HuH-7 (cell line): ENCODE data around the gene IL1RL1.
"Not testable (repeated sequence)": the region's sequence is repeated elsewhere in the genome, so short reads cannot be mapped to it uniquely, and the experiment has no call there.

ENCODE experiments used
- DNase-seq: peaks from one replicate; pipeline ENCODE4 v3.0.0; 2011; ENCODE audit warnings: low spot score

IL1RL1 gene

DNA sequence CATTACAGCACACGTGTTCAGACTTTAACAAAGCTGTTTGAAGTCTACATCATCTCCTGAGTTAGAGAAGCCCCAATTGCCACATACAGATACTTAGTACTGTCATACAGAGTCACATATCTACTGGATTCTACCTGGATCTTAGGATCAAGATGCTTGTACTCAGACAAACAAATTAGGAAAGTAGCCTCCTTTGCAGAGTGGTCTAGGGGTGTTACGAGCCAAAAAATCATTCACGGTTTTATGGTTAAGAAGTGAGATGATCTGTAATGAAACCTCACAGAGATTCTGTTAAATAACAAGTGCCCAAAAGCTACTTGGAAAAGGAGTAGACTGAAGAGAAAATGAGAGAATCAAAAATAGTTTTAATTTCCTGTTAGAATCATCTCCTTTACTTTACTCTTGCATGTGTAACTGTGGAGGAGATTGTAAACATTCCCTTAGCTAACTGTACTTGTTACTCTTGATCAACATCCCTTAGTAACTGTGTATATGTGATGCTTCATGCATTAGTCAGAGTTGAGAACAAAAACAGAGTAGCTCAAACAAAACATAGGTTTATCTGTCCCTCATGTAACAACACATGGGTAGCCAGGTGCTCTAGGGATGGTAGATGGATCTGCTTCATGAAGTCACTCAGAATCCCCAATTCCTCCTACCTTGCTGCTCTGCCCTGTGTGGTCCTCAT, 16.4 kb upstream of the IL1RL1 start:
- DNase-seq = no peak

DNA sequence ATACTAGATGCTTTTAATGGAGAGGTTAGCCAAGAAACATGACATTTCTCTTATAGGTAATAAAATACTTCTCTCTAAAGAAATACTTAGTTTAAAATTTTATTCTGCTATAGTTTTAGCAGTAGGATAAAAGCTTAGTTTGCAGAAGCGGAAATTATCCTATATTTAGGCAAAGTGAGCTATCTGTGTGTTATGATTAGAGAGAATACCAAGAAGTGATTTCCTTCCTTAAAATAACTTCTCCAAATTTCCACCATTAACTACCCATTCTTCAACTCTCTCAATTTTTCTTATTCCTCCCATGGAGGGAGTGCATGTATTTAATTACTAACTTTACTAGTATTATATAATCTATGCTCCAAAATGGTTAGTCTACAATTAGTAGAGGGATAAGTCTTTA, 15.8 kb upstream of the IL1RL1 start:
- no peak for DNase-seq

DNA sequence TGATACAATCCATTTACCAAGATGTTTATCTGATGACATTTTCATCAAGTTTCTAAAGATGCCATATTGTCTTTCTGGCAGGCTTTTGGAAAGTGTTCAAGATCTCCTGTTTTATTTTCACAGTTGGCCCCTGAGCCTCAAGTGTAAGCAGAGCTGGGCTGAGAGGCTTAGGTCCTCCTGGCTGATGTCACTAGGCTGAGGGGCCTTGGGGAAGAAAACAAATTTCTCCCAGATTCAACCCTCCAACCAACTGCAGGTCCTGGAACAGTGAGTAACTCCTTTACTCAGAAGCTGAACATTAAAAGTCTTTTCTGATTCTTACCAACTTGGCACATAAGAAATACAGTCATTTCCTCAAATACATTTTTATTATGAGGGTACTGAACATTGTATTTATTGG, 14.9 kb upstream of the IL1RL1 start:
- no peak for DNase-seq

DNA sequence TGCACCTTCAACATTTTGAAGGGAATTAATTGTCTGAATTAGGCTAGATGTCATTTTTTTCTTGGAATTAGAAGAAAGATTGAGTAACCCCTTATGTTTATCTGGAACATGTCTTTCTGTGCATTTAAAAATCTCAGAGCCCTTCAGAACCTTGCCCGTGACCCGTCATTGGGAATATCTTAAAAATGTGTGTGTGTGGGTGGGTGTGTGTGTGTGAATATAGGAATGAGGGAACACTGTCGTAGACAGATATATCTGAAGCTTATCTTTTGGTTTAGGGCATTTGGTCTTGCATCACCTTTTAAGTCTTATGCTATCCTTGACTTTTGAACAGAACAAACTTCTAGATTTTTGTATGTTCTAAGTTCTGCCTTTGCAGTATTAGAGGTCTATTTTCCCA, 13.5 kb upstream of the IL1RL1 start:
- no peak for DNase-seq

DNA sequence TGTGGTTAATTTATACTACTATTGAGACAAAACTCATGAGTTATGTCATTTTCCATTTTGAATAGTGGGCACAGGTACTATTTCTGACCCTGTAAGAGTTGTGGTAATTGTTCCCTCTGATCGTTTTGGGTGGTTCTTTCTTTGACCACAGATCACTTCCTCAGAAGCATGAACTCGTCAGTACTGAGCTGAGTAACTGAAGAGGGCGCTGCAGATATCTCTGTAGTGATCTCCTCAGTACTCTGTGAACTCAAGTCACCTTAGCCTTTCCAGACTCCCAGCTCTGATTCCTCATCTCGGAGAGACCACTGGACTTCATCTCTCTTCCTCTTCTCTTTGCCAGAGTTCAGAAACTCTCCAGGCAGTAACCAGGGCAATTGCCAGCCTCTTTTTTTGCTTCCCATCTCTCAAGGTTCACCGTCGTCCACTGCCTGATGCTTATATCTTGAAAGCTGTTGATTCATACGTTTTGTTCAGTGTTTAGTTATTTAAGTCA, 9.4 kb upstream of the IL1RL1 start:
- no peak for DNase-seq

DNA sequence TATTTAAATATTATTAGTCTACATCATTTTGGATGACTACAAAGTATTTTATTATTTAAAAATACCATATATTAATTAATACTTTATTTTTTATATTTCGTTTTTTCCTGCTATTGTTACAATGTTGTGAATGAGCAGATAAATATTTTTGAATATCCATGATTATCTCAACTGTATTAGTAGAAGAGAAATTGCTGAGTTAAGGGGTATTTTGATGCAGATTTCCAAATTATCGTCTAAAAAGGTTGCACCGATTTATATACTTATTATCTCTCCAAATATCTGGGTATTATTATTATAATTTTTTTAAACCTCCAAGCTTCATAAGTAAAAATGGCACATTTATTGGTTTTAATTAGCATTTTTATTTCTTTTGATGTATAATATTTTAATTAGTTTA, 8.9 kb upstream of the IL1RL1 start:
- no peak for DNase-seq

DNA sequence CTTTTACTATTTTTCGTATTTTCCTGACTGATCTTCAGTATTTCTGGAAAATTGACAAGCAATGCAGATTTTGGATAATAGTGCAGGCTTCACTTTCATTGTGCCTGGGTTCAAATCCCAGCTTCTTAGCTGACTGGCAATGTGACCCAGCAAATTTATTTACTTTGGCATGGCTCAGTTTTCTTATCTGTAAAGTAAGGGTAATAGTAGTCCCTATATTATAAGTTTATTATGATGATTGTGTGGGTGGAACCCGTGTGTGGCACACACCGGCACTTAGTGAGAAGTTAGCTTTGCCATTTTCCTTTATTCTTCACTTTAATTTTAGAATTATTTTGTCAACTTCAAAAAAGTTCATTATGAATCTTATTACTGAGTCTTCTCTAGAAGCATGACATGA, 7.8 kb upstream of the IL1RL1 start:
- DNase-seq = no peak

DNA sequence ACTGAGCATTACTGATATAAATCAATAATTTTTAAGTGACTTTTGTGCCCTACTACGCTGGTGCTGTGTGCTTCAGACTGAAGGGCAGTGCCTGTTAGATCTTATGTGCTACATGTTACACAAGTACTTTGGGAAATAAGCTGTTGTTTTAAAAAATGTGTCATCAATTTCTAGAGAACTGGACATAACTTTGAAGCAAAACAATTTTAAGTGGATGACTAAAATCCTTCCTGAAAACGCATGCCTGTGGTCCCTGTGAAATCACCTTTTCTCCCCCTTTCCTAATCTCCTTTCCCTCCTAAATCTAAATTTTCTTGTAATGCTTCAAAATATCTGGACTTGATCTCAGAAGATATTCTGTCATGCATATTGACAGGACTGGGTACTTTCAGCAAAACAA, 7.1 kb upstream of the IL1RL1 start:
- no peak for DNase-seq

DNA sequence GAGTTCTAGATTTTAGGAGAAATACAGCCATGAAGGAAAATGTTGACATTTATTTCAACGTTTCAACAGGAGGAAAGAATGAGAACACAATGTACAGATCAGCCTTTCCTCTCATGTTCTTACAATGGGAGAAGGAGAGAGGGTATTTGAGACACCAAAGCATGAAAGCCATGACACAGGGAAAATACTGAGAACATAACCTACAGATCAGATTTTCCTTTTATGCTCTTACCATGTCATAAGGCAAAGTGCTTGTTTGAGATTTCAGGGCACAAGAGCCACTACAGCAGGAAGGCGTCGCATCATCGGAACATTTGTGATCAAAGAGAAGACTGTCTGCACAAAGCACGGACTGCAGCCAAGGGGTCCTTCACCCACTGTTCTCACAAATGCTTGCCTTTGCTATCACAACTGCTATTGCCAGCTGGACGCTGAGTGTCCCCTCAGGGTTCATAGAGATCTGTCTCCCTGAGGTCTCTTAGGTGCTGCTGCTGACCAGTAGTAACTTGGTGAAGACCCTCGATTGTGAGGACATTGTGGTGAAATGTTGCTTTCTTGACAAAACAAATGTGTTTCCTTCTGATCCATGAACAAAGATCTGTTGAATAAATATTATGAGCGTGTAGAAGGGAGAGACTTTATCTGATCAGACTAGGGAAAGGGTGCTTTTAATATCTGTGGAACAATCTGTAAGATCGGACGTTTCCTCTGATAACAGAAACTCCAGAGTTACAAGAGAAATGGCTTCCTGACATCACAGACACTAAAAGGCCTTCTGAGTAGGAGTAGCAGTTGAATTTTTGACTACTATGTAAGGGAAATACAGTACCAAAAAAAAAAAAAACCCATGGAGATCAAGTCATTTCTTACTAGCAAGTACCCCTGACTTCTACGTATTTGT, 6.4 kb upstream of the IL1RL1 start:
- no peak for DNase-seq

DNA sequence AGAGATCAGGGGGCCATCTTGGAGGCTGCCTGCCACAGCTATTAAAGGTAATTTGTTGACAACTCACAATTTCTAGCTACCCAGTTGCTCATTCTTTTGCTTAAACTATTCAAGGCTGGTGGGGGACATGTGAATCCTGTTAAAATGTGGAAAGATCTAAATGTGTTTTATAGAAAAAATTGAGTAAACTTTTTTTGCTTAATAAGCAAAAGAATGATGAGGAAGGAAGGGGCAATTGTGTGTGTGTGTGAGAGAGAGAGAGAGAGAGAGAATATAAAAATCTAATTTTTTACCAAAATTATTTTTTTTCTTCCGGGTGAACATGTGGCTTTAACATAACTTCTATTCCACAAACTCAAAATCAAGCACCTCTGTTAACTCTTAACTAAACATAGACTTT, 5.2 kb upstream of the IL1RL1 start:
- DNase-seq = no peak

DNA sequence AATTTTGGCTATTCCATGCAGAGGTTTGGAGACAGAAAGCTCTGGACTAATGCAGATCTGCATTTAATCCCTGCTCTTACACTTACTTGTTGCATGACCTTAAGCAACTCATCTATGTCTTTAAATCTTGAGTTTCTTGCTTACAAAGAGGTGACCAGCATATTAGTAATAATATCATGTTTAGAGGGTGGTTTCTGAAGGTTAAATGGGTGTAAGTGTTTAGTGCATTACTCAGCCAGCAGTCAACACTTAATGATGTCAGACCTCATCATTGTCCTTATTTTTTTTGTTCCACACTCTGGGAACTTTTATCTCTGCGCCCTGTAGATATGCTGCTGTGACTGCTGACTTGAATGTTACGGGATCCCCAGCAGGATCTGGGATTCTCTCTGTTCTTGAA, 1.7 kb downstream of the IL1RL1 start:
- DNase-seq = no peak

DNA sequence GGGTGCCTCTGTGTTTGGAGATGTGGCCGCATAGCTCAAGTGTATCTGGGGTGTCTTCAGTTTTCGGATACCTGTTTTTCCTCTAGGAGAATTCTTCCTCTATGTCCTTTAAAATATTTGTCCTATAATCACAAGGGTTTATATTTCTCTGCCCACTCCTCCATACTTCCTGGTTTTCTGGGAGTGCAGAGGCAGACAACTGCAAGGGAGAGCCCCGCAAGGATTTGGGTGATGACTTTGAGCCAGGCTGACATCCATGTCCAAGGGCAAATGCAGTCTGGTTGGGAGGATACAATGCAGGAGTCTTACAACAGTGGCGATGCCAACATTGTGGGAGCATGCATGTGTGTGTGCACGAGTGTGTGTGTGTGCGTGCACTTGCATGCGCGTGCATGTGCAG, 2.1 kb downstream of the IL1RL1 start:
- no peak for DNase-seq

DNA sequence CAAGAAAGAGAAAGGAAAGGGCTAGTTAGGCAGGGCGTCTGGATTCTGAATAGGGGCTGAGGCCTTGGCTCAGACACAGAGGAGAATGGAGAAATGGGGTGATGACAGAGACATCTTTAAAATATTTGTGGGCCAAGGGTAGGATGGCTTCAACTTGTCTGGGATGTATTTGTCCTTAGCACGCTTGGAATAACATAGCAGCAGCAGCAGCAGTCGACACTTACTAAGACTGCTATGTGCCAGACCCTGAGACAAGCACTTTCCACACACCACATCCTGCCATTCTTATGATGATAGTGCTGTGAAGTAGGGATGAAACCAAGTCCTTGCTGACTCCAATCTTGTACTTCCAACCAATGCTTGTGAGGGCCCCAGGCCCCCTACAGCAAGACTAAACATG, 2.6 kb downstream of the IL1RL1 start:
- DNase-seq = no peak

DNA sequence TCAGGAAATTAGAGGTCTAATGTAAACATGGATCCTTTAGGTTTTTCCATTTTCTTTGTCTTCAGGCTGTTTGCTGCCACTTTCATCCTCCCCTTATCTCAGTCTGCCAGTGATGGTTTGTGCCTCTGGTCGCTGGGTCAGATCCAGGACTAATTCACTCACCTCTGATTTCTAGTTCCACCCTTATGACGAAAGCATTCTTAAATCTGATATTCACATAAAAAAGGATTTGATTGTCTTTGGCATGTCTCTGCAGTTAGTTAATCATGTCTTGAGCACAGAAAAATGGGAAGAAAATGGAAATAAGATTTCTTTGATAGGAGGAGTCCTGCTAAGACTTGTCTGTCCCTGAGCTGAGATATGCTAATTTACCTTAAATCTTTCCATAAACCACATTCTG, 4.6 kb downstream of the IL1RL1 start:
- DNase-seq = no peak

DNA sequence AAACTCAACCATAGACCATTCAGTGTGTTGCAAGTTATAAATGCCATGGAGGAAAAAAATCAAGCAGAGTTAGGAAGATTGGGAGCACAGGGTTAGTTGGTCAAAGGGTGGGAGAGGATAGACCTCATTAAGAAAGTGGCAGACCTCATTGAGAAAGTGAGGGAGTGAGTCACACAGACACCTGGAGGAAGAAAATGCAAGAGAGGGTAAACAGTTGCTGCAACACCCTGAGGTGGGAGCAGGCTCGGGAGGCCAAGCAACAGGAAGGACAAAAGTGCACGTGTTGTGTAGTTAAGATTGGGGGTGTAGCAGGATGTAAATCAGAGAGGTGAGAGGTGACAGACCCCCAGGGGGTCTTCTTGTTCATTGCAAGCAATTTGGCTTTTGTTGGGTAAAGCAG, 6.4 kb downstream of the IL1RL1 start:
- no peak for DNase-seq

DNA sequence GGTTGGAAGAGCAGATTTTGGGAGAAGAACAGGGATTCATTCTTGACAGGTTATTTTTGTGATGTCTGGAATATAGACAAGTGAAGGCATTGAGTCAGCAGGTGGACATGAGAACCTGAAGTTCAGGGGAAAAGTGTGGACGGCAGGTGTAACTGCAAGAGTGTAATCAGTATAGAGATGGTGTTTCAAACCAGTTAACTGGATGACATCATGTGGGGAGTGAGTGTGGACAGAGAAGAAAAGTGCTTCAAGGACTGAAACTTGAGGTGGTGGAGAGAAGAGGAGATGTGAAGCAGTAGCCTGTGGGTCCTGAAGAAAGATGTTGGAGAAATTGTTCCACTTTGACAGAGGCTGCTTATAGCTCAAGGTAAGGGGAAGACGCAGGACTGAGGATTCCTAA, 7.1 kb downstream of the IL1RL1 start:
- DNase-seq = no peak

DNA sequence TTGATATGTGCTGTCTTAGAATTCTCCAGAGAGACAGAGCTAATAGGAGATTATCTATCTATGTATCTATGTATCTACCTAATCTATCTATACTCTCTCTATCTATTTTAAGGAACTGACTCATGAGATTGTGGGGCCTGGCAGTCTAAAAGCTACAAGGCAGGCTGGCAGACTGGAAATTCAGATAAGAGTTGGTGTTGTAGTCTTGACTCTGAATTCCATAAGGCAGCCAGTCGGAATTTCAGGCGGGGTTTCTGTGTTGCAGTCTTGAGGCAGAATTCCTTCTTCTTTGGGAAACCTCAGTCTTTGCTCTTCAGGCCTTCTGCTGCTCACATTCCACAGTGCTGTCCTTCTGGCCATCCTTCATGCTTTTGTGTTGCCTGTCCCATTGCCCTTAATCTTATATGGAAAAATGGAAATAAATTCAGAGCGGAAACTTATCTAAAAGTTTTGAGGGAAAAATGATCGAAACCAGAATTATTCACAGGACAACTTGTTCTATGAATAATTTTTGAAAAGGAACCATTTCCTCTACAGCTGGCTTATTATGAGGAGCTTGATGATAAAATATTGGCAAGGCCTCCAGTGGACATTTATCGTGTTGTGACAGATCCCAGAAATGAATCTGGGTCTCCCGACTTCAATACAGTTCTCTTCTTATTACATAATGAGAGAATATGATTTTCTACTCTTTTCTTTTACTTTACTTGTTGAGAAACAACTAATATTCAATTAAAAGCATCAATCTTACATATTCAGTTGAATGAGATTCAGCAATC, 10.8 kb downstream of the IL1RL1 start:
- DNase-seq = no peak

DNA sequence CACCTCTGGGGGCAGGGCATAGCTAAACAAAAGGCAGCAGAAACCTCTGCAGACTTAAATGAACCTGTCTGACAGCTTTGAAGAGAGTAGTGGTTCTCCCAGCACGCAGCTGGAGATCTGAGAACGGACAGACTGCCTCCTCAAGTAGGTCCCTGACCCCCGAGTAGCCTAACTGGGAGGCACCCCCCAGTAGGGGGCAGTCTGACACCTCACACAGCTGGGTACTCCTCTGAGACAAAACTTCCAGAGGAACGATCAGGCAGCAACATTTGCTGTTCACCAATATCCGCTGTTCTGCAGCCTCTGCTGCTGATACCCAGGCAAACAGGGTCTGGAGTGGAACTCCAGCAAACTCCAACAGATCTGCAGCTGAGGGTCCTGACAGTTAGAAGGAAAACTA, 13.6 kb downstream of the IL1RL1 start:
- DNase-seq = not testable (repeated sequence)

DNA sequence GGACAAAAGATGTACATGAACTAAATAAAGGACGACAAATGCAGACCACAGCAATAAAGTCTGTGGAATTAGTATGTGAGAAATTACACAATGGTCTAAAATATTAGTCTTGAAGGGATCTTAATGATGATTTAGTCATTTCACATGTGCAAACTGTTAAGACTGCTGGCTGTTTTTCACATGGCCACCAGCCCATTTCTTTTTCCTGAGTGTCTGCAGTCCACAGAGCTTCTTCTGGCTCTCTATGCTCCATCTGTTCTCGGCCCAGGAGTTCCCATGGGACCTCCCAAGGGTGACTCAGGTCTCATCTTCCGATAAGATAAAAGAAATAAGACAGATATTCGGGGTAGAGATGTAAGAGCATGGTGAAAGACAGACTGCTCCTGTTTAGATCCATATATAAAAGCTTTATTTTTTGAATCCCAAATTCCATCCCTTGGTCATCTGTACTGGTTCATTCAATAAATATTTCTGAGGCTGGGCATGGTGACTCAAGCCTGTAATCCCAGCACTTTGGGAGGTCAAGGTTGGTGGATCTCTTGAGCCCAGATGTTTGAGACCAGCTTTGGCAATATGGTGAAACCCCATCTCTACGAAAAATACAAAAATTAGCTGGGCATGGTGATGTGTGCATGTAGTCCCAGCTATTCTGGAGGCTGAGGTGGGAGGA, 20.1 kb downstream of the IL1RL1 start:
- DNase-seq = no peak

DNA sequence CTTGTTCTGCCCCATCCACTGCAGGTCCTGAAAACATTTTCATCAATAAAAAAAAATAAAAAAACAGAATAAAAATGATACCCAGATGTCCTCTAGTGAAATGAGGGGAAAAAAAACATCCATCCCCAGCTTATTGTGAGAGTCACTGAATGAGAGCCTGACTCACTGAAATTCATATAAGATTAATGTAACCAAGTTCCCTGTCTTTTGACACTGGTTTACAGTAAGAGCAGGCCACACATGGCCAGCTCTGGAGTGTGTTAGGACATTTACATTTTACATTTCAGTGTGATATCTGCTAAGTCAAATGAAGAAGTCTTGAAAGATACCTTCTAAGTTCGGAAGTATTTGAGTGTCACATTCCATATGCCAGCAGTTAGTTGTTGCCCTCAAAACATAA, 23.1 kb downstream of the IL1RL1 start:
- no peak for DNase-seq

DNA sequence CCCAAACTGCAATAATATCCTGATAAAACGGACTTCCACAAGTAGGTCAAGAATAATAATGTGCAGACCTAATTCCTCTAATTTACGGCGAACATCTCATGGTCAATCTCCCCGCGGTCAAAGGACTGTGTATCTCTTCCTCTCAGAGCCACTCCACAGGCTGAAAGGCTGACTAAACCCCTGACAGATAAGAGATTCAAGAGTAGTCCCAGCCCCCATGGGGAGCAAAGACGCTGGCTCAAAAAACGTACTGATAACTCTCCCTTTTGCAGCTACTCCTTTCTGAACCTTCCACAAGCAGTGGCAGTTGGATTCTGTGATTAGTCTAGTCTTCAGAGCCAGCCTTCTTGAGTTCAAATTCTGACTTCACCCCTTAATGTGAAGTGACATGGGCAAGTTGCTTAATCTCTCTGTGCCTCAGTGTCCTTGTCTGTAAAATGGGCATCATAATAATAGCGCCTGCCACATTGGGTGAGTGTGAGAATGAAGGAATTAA, 24.6 kb downstream of the IL1RL1 start:
- DNase-seq = no peak

DNA sequence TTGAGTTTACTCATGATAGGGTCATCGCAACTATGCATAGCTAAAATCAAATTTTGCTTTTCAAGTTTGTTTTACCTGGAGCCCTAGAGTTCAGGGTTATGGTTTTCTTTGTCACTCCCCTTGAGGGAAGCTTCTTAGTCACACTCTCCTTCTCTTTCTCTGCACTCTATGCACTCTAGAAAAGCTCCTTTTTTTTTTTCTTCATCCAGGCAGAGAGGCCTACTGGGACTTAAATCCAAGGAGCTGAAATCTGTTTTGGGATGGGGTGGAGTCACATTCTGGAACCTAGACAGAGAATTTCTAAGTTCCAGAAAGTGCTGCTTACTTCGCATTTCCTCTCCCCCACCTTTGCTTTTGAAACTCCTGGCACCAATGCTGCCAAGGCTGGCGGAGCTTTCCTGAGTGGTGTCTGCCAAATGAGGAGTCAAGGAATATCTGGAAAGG, 25.2 kb downstream of the IL1RL1 start:
- DNase-seq = no peak
